Lung (tissue), 12 donors: ENCODE data around the gene MYBPC2. TPM values are rescaled to one million over a fixed set of nuclear protein-coding genes. Genes with fewer than 3 reads are reported as not detected.
"Not testable (repeated sequence)": the region's sequence is repeated elsewhere in the genome, so short reads cannot be mapped to it uniquely, and the experiment has no call there.

Experiments
- ATAC-seq: fragments of 200-7000 bp; cut with Tn5 transposase; one replicate; pipeline ENCODE4 v1.9.1; 2020; ENCODE audit warnings: moderate number of reproducible peaks; ENCODE audit not compliant: insufficient read depth, low FRiP score
- DNase-seq, 3 donors: peaks; one replicate each; pipeline ENCODE4 v3.0.0-alpha.2; 2013 to 2017
- H3K27ac ChIP-seq, 2 donors: one replicate each; pipeline ENCODE4 v1.5.1; 2013; ENCODE audit warnings: mild to moderate bottlenecking in 2 of 2, moderate library complexity in 2 of 2, control low read depth in 1 of 2, inconsistent platforms in 1 of 2, low read depth in 1 of 2, low read length in 1 of 2
- H3K27me3 ChIP-seq, 3 donors: one replicate each; pipeline ENCODE4 v1.5.1; 2013; ENCODE audit warnings: low read length in 2 of 3; ENCODE audit not compliant: control insufficient read depth in 3 of 3, insufficient read depth in 3 of 3
- H3K36me3 ChIP-seq, 4 donors: one replicate each; pipeline ENCODE4 v1.5.1; 2013; ENCODE audit warnings: low read length in 4 of 4, mild to moderate bottlenecking in 1 of 4, moderate library complexity in 1 of 4; ENCODE audit not compliant: control insufficient read depth in 4 of 4, insufficient read depth in 4 of 4
- H3K4me1 ChIP-seq, 5 donors: one replicate each; pipeline ENCODE4 v1.5.1; 2013; ENCODE audit warnings: low read length in 5 of 5, mild to moderate bottlenecking in 2 of 5, moderate library complexity in 1 of 5; ENCODE audit not compliant: control insufficient read depth in 5 of 5, insufficient read depth in 5 of 5
- H3K4me3 ChIP-seq: one replicate; pipeline ENCODE4 v1.5.1; 2013; ENCODE audit warnings: mild to moderate bottlenecking, control low read depth, moderate library complexity
- H3K9ac ChIP-seq, 2 donors: one replicate each; pipeline ENCODE4 v1.5.1; 2013; ENCODE audit warnings: low read length in 2 of 2, control low read depth in 1 of 2; ENCODE audit not compliant: insufficient read depth in 1 of 2
- H3K9me3 ChIP-seq, 4 donors: one replicate each; pipeline ENCODE4 v1.5.1; 2013; ENCODE audit warnings: low read length in 3 of 4, mild to moderate bottlenecking in 1 of 4, moderate library complexity in 1 of 4; ENCODE audit not compliant: control insufficient read depth in 4 of 4, insufficient read depth in 3 of 4
- CTCF ChIP-seq: IDR thresholded peaks from 2 replicates; pipeline ENCODE4 v1.5.1; 2012; ENCODE audit warnings: mild to moderate bottlenecking; ENCODE audit errors: control extremely low read depth, extremely low read depth
- whole genome bisulfite sequencing, 2 donors: extraction: QIAGEN DNeasy Blood & Tissue Kit; methylation state at CpG; one replicate each; pipeline ENCODE4 v1.1.7; 2013; 5-methylcytosine and 5-hydroxymethylcytosine counted together
- polyA plus RNA-seq, 2 donors: library from polyadenylated mRNA; stranded (reverse); fragments of 200-250 nt; gene quantifications; one replicate each; pipeline ENCODE4 v1.2.1, GENCODE V29; 2013
- total RNA-seq, 2 donors: library from RNA; depleted of rRNA in 1 of 2; stranded (reverse); fragments of >200 nt in 1 of 2; gene quantifications; one replicate each; pipeline ENCODE4 v1.2.1, GENCODE V29; 2014 to 2021
- donor health status: control.
- donor health status: control.
- donor health status: Bipolar disorder and iron deficiency.
- donor health status: healthy.
- donor health status: DM: yes; HTN: yes; CAD: no.

MYBPC2 gene
- total and polyA plus RNA-seq, 4 donors, result 0.04 to 0.91 (median 0.38) TPM

- WGBS, 2 donors, result 88 to 90% methylated on average over 6 of the region's 6 CpGs
- DNase-seq (no peak), ATAC-seq (no peak)
Observed at GRCh38 chr19:50468818-50469217, 36.1 kb downstream of the MYBPC2 start.

GRCh38 chr19:50473336-50473735 lies 40.6 kb downstream of the MYBPC2 start:
- DNase-seq, H3K27ac ChIP-seq, H3K9me3 ChIP-seq, ATAC-seq, H3K4me3 ChIP-seq, H3K27me3 ChIP-seq, H3K36me3 ChIP-seq, H3K9ac ChIP-seq: not testable (repeated sequence)
- H3K4me1 ChIP-seq, result peaks cover 5 to 10% (median 7%) of the 10 kb centered on the region in 5 donors
- 71% methylated on average over 3 of the region's 3 CpGs for WGBS, 2 donors

More at GRCh38 chr19:50468818-50469217, 36.1 kb downstream of the MYBPC2 start:
- Histone ChIP-seq H3K4me1 (no peaks in the 10 kb centered on the region), H3K36me3 (no peaks in the 10 kb centered on the region), H3K27ac (no peak overlapping the region), H3K9me3 (no peaks in the 10 kb centered on the region), H3K27me3 (no peaks in the 10 kb centered on the region), H3K4me3 (no peak overlapping the region), H3K9ac (no peak overlapping the region)
- TF ChIP-seq CTCF, result no peak

GRCh38 chr19:50475101-50475568 lies 42.4 kb downstream of the MYBPC2 start:
- WGBS, 2 donors, result 82% methylated on average over 12 of the region's 12 CpGs

GRCh38 chr19:50475736-50476223 lies 43.1 kb downstream of the MYBPC2 start:
- WGBS, 2 donors, result 76% methylated on average over 24 to 29 of the region's 29 CpGs
- DNase-seq (no peak), ATAC-seq (no peak)
- Histone ChIP-seq H3K27me3 (no peaks in the 10 kb centered on the region), H3K27ac (no peak overlapping the region), H3K4me3 (no peak overlapping the region), H3K9ac (no peak overlapping the region), H3K36me3 (peaks cover 0 to 22% (median 15%) of the 10 kb centered on the region in 4 donors), H3K9me3 (no peaks in the 10 kb centered on the region), H3K4me1 (peaks cover 5 to 10% (median 7%) of the 10 kb centered on the region in 5 donors)
- no peak for TF ChIP-seq CTCF

More at GRCh38 chr19:50475101-50475568, 42.4 kb downstream of the MYBPC2 start:
- Histone ChIP-seq H3K27ac (no peak overlapping the region), H3K27me3 (no peaks in the 10 kb centered on the region), H3K4me1 (peaks cover 5 to 10% (median 7%) of the 10 kb centered on the region in 5 donors), H3K9ac (no peak overlapping the region), H3K36me3 (peaks cover 0 to 20% (median 12%) of the 10 kb centered on the region in 4 donors), H3K9me3 (no peaks in the 10 kb centered on the region), H3K4me3 (no peak overlapping the region)
- ATAC-seq, result no peak
- no peak for DNase-seq
- TF ChIP-seq CTCF, result no peak
